SK-N-SH treated with all-trans-retinoic acid at 6 μM for 48 hours (cell line): ENCODE measurements around the gene CACNA2D4.

Source experiments
- ATAC-seq: fragments of 200-7000 bp; cut with Tn5 transposase; 3 replicates; pipeline ENCODE4 v1.9.1; 2020; ENCODE audit warnings: mild to moderate bottlenecking, moderate library complexity
- ARNTL ChIP-seq: fragments of 450-650 bp; formaldehyde crosslinking; IDR thresholded peaks from 2 replicates; pipeline ENCODE4 v1.5.0; 2020; ENCODE audit warnings: low read depth, mild to moderate bottlenecking, moderate library complexity, borderline replicate concordance
- CREB5 ChIP-seq: fragments of 250-450 bp; sonication (Bioruptor Pico); IDR thresholded peaks from 2 replicates; pipeline ENCODE4 v1.5.1; 2020; ENCODE audit warnings: low read depth, mild to moderate bottlenecking, moderate library complexity
- CSDC2 ChIP-seq: fragments of 250-450 bp; sonication (Bioruptor Pico); IDR thresholded peaks from 2 replicates; pipeline ENCODE4 v1.5.0; 2020; ENCODE audit warnings: mild to moderate bottlenecking, moderate library complexity
- CSRNP3 ChIP-seq: fragments of 250-450 bp; sonication (Bioruptor Pico); IDR thresholded peaks from 2 replicates; pipeline ENCODE4 v1.5.1; 2021; ENCODE audit warnings: mild to moderate bottlenecking, moderate library complexity
- ESRRG ChIP-seq: fragments of 250-450 bp; sonication (Bioruptor Pico); IDR thresholded peaks from 2 replicates; pipeline ENCODE4 v1.6.1; 2021; ENCODE audit warnings: mild to moderate bottlenecking
- GLIS3 ChIP-seq: fragments of 250-450 bp; sonication (Bioruptor Pico); IDR thresholded peaks from 2 replicates; pipeline ENCODE4 v1.5.0; 2020; ENCODE audit warnings: mild to moderate bottlenecking, moderate library complexity
- ISL1 ChIP-seq: fragments of 250-450 bp; sonication (Bioruptor Pico); IDR thresholded peaks from 2 replicates; pipeline ENCODE4 v2.1.2; 2022; ENCODE audit warnings: mild to moderate bottlenecking, moderate library complexity
- OSR1 ChIP-seq: fragments of 250-450 bp; sonication (Bioruptor Pico); IDR thresholded peaks from 2 replicates; pipeline ENCODE4 v1.8.0; 2022; ENCODE audit warnings: moderate library complexity, mild to moderate bottlenecking, inconsistent platforms
- PATZ1 ChIP-seq: fragments of 250-450 bp; sonication (Bioruptor Pico); IDR thresholded peaks from 2 replicates; pipeline ENCODE4 v1.8.0; 2020; ENCODE audit warnings: mild to moderate bottlenecking, moderate library complexity, borderline replicate concordance
- POU6F1 ChIP-seq: fragments of 250-450 bp; sonication (Bioruptor Pico); IDR thresholded peaks from 2 replicates; pipeline ENCODE4 v1.8.0; 2021; ENCODE audit warnings: low read depth, mild to moderate bottlenecking, moderate library complexity, borderline replicate concordance
- PPARA ChIP-seq: fragments of 250-450 bp; sonication (Bioruptor Pico); IDR thresholded peaks from 2 replicates; pipeline ENCODE4 v1.5.0; 2020; ENCODE audit warnings: mild to moderate bottlenecking, borderline replicate concordance
- RARB ChIP-seq: fragments of 250-450 bp; sonication (Bioruptor Pico); IDR thresholded peaks from 2 replicates; pipeline ENCODE4 v1.8.0; 2021; ENCODE audit warnings: mild to moderate bottlenecking, moderate library complexity
- SNAI2 ChIP-seq: fragments of 250-450 bp; sonication (Bioruptor Pico); IDR thresholded peaks from 2 replicates; pipeline ENCODE4 v1.5.0; 2020; ENCODE audit warnings: mild to moderate bottlenecking, moderate library complexity
- TCF4 ChIP-seq: fragments of 250-450 bp; sonication (Bioruptor Pico); IDR thresholded peaks from 2 replicates; pipeline ENCODE4 v1.8.0; 2021; ENCODE audit warnings: mild to moderate bottlenecking, moderate library complexity, borderline replicate concordance
- TOX ChIP-seq: fragments of 250-450 bp; sonication (Bioruptor Pico); IDR thresholded peaks from 2 replicates; pipeline ENCODE4 v1.8.0; 2021; ENCODE audit warnings: mild to moderate bottlenecking, moderate library complexity, borderline replicate concordance
- ZFP3 ChIP-seq: fragments of 250-450 bp; sonication (Bioruptor Pico); IDR thresholded peaks from 2 replicates; pipeline ENCODE4 v1.5.0; 2020; ENCODE audit warnings: mild to moderate bottlenecking, moderate library complexity
- ZFP30 ChIP-seq: fragments of 450-650 bp; formaldehyde crosslinking; IDR thresholded peaks from 2 replicates; pipeline ENCODE4 v1.5.0; 2022; ENCODE audit warnings: mild to moderate bottlenecking, moderate library complexity
- ZNF565 ChIP-seq: fragments of 450-650 bp; formaldehyde crosslinking; conservative IDR thresholded peaks from 2 replicates; pipeline ENCODE4 v1.5.0; 2020; ENCODE audit warnings: low read depth, mild to moderate bottlenecking, moderate library complexity
- ZNF70 ChIP-seq: fragments of 450-650 bp; formaldehyde crosslinking; IDR thresholded peaks from 2 replicates; pipeline ENCODE4 v1.5.0; 2020; ENCODE audit warnings: mild to moderate bottlenecking, moderate library complexity
- ZNF8 ChIP-seq: fragments of 450-650 bp; formaldehyde crosslinking; IDR thresholded peaks from 2 replicates; pipeline ENCODE4 v1.5.0; 2020; ENCODE audit warnings: mild to moderate bottlenecking, moderate library complexity

The CACNA2D4 gene

GRCh38 chr12:1865284-1865866, 53.1 kb downstream of the CACNA2D4 start:
- TF ChIP-seq PATZ1 (CRISPR knock-in tag) (no peak), POU6F1 (no peak), TOX (CRISPR knock-in tag) (no peak), ZNF565 (CRISPR knock-in tag) (no peak), OSR1 (no peak), PPARA (no peak), ZFP3 (no peak), CREB5 (CRISPR knock-in tag) (no peak), ZFP30 (no peak), ZNF70 (CRISPR knock-in tag) (no peak), TCF4 (no peak), ARNTL (CRISPR knock-in tag) (no peak), ZNF8 (no peak), CSRNP3 (CRISPR knock-in tag) (no peak), SNAI2 (CRISPR knock-in tag) (no peak)
- TF ChIP-seq, all 23 proteins: peak for 0
- ATAC-seq: no peak

GRCh38 chr12:1864867-1865266, 53.6 kb downstream of the CACNA2D4 start:
- TF ChIP-seq ZFP3 (no peak), OSR1 (no peak), ZNF8 (no peak), RARB (CRISPR knock-in tag) (no peak), ZNF70 (CRISPR knock-in tag) (no peak), ESRRG (CRISPR knock-in tag) (no peak)
- no peak for ATAC-seq

GRCh38 chr12:1864456-1864855, 54.0 kb downstream of the CACNA2D4 start:
- ATAC-seq: no peak
- TF ChIP-seq GLIS3 (CRISPR knock-in tag): no peak
- TF ChIP-seq CSDC2 (CRISPR knock-in tag): no peak
- no peak for TF ChIP-seq ZFP30
- TF ChIP-seq ISL1 (CRISPR knock-in tag): no peak
- TF ChIP-seq ARNTL (CRISPR knock-in tag): no peak
- TF ChIP-seq PATZ1 (CRISPR knock-in tag): no peak
- no peak for TF ChIP-seq SNAI2 (CRISPR knock-in tag)
- no peak for TF ChIP-seq ZNF565 (CRISPR knock-in tag)
- no peak for TF ChIP-seq ESRRG (CRISPR knock-in tag)
- no peak for TF ChIP-seq POU6F1
- no peak for TF ChIP-seq OSR1
- TF ChIP-seq RARB (CRISPR knock-in tag): no peak
